Measurements from ENCODE around the gene ARHGAP31.

Gene ARHGAP31

GRCh38 chr3:119401069-119401468 lies 106.9 kb downstream of the ARHGAP31 start:
- Histone ChIP-seq H3K27me3 (ENCODE audit: control insufficient read depth, low read length) (no peaks in the 10 kb centered on the region; the same call in 1 of the 2 replicates), H3K9me3 (ENCODE audit: control insufficient read depth, insufficient read depth, low read length) (no peaks in the 10 kb centered on the region), H3K4me2 (ENCODE audit: low read length) (no peak overlapping the region), H3K4me3 (ENCODE audit: low read length) (no peak overlapping the region), H3K36me3 (ENCODE audit: control insufficient read depth, low read length) (no peaks in the 10 kb centered on the region), H3F3A (ENCODE audit: control insufficient read depth, insufficient read depth) (no peaks in the 10 kb centered on the region), H4K20me1 (ENCODE audit: control insufficient read depth, insufficient read depth, low read depth, low read length) (no peaks in the 10 kb centered on the region), H3K79me2 (ENCODE audit: control insufficient read depth, low read length) (no peaks in the 10 kb centered on the region), H3K4me1 (ENCODE audit: control insufficient read depth, low read length) (peaks cover 11% of the 10 kb centered on the region), H3K9me2 (replicated peaks; ENCODE audit: control insufficient read depth, low read length) (no peaks in the 10 kb centered on the region), H3K27ac (ENCODE audit: low read depth, low read length) (no peak overlapping the region)
- TF ChIP-seq CTCF (IDR thresholded peaks at IDR 0.05; ENCODE audit: low read depth, low read length, poor library complexity, severe bottlenecking) (no peak), EZH2phosphoT487 (IDR thresholded peaks at IDR 0.05; ENCODE audit: borderline replicate concordance, low read length) (no peak)

GRCh38 chr3:119401503-119402440 lies 107.6 kb downstream of the ARHGAP31 start:
- H3K4me2 ChIP-seq (ENCODE audit: low read length), result no peak overlapping the region
- no peak overlapping the region for H3K4me3 ChIP-seq (ENCODE audit: low read length)
- TF ChIP-seq EZH2phosphoT487 (IDR thresholded peaks at IDR 0.05; ENCODE audit: borderline replicate concordance, low read length) (no peak), CTCF (IDR thresholded peaks at IDR 0.05; ENCODE audit: low read depth, low read length, poor library complexity, severe bottlenecking) (no peak)

GRCh38 chr3:119402791-119403190 lies 108.6 kb downstream of the ARHGAP31 start:
- Histone ChIP-seq H4K20me1 (ENCODE audit: control insufficient read depth, insufficient read depth, low read depth, low read length) (no peaks in the 10 kb centered on the region), H3K36me3 (ENCODE audit: control insufficient read depth, low read length) (no peaks in the 10 kb centered on the region), H3K79me2 (ENCODE audit: control insufficient read depth, low read length) (no peaks in the 10 kb centered on the region), H3K9me2 (replicated peaks; ENCODE audit: control insufficient read depth, low read length) (no peaks in the 10 kb centered on the region), H3K4me3 (ENCODE audit: low read length) (no peak overlapping the region), H3K4me2 (ENCODE audit: low read length) (no peak overlapping the region), H3F3A (ENCODE audit: control insufficient read depth, insufficient read depth) (no peaks in the 10 kb centered on the region), H3K27me3 (ENCODE audit: control insufficient read depth, low read length) (no peaks in the 10 kb centered on the region; the same call in 1 of the 2 replicates), H3K27ac (ENCODE audit: low read depth, low read length) (no peak overlapping the region), H3K4me1 (ENCODE audit: control insufficient read depth, low read length) (peaks cover 7% of the 10 kb centered on the region), H3K9me3 (ENCODE audit: control insufficient read depth, insufficient read depth, low read length) (no peaks in the 10 kb centered on the region)
- TF ChIP-seq CTCF (IDR thresholded peaks at IDR 0.05; ENCODE audit: low read depth, low read length, poor library complexity, severe bottlenecking) (no peak), EZH2phosphoT487 (IDR thresholded peaks at IDR 0.05; ENCODE audit: borderline replicate concordance, low read length) (no peak)

More at GRCh38 chr3:119401503-119402440, 107.6 kb downstream of the ARHGAP31 start:
- Histone ChIP-seq H3K27ac (ENCODE audit: low read depth, low read length) (no peak overlapping the region), H3K9me2 (replicated peaks; ENCODE audit: control insufficient read depth, low read length) (no peaks in the 10 kb centered on the region), H3F3A (ENCODE audit: control insufficient read depth, insufficient read depth) (no peaks in the 10 kb centered on the region), H3K4me1 (ENCODE audit: control insufficient read depth, low read length) (peaks cover 7% of the 10 kb centered on the region), H3K27me3 (ENCODE audit: control insufficient read depth, low read length) (no peaks in the 10 kb centered on the region; the same call in 1 of the 2 replicates), H3K9me3 (ENCODE audit: control insufficient read depth, insufficient read depth, low read length) (no peaks in the 10 kb centered on the region), H4K20me1 (ENCODE audit: control insufficient read depth, insufficient read depth, low read depth, low read length) (no peaks in the 10 kb centered on the region), H3K79me2 (ENCODE audit: control insufficient read depth, low read length) (no peaks in the 10 kb centered on the region), H3K36me3 (ENCODE audit: control insufficient read depth, low read length) (no peaks in the 10 kb centered on the region)
